Measurements from ENCODE around the gene EVPL. TPM values are rescaled to one million over a fixed set of nuclear protein-coding genes. Genes with fewer than 3 reads are reported as not detected.

EVPL gene
- total and polyA plus RNA-seq, 2 of the 13 experiments (the other 11 are each of a cell fraction or from before 2014, with no cell fraction given): 2.1 to 8.2 TPM

DNA sequence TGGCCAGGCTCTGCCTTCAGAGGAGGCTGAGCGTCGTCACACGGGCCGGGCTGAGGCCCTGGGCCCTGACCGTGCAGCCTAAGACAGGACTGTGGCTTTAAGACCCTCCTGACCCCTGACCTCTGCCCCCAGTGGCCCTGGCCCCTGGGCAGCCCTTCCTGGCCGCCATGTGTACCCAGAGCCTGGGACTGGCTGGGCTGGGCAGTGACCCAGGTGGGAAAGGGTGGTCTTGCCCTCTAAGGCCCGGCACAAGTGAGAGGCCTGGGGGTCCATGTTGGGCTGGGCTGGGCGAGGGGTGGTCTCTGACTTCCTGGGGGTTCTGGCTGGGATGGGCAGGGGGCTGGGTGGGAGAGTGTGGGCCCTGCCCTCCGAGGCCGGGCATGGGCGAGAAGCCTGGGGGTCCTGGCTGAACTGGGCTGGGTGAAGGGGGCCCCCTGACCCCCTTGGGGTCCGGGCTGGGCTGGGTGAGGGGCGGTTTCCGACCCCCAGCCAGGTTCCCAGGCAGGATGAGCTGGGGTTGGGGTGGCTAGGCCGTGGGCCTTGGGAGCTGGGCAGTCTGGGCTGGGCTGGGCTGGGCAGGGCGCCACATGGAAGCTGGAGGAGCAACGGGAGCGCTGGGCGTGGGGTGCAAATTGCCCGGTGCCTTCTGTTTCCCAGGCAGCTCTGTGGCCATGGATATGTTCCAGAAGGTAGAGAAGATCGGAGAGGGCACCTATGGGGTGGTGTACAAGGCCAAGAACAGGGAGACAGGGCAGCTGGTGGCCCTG lies 26.2 kb downstream of the EVPL start, which contains the start of gene CDK3 (continued):
- TF ChIP-seq ZNF709 (CRISPR knock-in tag; IDR thresholded peaks at IDR 0.05) (no peak), ZNF333 (CRISPR knock-in tag; IDR thresholded peaks at IDR 0.05; ENCODE audit: borderline replicate concordance) (peak; percentile 60; the same call in 1 of the 2 replicates), SRY (CRISPR knock-in tag; IDR thresholded peaks at IDR 0.05) (no peak), ZNF749 (CRISPR knock-in tag; IDR thresholded peaks at IDR 0.05; ENCODE audit: borderline replicate concordance) (no peak; the same call in 1 of the 2 replicates), TP53 (CRISPR knock-in tag; conservative IDR thresholded peaks at IDR 0.05) (no peak), ZSCAN22 (CRISPR knock-in tag; IDR thresholded peaks at IDR 0.05) (no peak), MAZ (IDR thresholded peaks at IDR 0.05; ENCODE audit: borderline replicate concordance, low read depth, low read length) (no peak), MAZ (CRISPR knock-in tag; IDR thresholded peaks at IDR 0.05; ENCODE audit: low read depth) (no peak), CEBPB (IDR thresholded peaks at IDR 0.05; ENCODE audit: borderline replicate concordance, low read depth, low read length) (no peak), ZNF337 (CRISPR knock-in tag; IDR thresholded peaks at IDR 0.05; ENCODE audit: borderline replicate concordance, low read depth) (no peak), ATM (IDR thresholded peaks at IDR 0.05; ENCODE audit: borderline replicate concordance) (no peak), KDM6A (CRISPR knock-in tag; IDR thresholded peaks at IDR 0.05; ENCODE audit: low read depth) (no peak), KLF13 (CRISPR knock-in tag; IDR thresholded peaks at IDR 0.05) (no peak)
- TF ChIP-seq, protein P1, sequence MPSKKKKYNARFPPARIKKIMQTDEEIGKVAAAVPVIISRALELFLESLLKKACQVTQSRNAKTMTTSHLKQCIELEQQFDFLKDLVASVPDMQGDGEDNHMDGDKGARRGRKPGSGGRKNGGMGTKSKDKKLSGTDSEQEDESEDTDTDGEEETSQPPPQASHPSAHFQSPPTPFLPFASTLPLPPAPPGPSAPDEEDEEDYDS (CRISPR knock-in tag; IDR thresholded peaks at IDR 0.05): peak; percentile 6; the same call in 1 of the 2 replicates
- TF ChIP-seq, protein P2, sequence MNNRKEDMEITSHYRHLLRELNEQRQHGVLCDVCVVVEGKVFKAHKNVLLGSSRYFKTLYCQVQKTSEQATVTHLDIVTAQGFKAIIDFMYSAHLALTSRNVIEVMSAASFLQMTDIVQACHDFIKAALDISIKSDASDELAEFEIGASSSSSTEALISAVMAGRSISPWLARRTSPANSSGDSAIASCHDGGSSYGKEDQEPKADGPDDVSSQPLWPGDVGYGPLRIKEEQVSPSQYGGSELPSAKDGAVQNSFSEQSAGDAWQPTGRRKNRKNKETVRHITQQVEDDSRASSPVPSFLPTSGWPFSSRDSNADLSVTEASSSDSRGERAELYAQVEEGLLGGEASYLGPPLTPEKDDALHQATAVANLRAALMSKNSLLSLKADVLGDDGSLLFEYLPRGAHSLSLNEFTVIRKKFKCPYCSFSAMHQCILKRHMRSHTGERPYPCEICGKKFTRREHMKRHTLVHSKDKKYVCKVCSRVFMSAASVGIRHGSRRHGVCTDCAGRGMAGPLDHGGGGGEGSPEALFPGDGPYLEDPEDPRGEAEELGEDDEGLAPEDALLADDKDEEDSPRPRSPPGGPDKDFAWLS (CRISPR knock-in tag; IDR thresholded peaks at IDR 0.05; ENCODE audit: borderline replicate concordance): no peak
- TF ChIP-seq, protein P3, sequence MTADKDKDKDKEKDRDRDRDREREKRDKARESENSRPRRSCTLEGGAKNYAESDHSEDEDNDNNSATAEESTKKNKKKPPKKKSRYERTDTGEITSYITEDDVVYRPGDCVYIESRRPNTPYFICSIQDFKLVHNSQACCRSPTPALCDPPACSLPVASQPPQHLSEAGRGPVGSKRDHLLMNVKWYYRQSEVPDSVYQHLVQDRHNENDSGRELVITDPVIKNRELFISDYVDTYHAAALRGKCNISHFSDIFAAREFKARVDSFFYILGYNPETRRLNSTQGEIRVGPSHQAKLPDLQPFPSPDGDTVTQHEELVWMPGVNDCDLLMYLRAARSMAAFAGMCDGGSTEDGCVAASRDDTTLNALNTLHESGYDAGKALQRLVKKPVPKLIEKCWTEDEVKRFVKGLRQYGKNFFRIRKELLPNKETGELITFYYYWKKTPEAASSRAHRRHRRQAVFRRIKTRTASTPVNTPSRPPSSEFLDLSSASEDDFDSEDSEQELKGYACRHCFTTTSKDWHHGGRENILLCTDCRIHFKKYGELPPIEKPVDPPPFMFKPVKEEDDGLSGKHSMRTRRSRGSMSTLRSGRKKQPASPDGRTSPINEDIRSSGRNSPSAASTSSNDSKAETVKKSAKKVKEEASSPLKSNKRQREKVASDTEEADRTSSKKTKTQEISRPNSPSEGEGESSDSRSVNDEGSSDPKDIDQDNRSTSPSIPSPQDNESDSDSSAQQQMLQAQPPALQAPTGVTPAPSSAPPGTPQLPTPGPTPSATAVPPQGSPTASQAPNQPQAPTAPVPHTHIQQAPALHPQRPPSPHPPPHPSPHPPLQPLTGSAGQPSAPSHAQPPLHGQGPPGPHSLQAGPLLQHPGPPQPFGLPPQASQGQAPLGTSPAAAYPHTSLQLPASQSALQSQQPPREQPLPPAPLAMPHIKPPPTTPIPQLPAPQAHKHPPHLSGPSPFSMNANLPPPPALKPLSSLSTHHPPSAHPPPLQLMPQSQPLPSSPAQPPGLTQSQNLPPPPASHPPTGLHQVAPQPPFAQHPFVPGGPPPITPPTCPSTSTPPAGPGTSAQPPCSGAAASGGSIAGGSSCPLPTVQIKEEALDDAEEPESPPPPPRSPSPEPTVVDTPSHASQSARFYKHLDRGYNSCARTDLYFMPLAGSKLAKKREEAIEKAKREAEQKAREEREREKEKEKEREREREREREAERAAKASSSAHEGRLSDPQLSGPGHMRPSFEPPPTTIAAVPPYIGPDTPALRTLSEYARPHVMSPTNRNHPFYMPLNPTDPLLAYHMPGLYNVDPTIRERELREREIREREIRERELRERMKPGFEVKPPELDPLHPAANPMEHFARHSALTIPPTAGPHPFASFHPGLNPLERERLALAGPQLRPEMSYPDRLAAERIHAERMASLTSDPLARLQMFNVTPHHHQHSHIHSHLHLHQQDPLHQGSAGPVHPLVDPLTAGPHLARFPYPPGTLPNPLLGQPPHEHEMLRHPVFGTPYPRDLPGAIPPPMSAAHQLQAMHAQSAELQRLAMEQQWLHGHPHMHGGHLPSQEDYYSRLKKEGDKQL (CRISPR knock-in tag; IDR thresholded peaks at IDR 0.05; ENCODE audit: low read depth): no peak
- TF ChIP-seq, protein P4, sequence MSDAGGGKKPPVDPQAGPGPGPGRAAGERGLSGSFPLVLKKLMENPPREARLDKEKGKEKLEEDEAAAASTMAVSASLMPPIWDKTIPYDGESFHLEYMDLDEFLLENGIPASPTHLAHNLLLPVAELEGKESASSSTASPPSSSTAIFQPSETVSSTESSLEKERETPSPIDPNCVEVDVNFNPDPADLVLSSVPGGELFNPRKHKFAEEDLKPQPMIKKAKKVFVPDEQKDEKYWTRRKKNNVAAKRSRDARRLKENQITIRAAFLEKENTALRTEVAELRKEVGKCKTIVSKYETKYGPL (CRISPR knock-in tag; IDR thresholded peaks at IDR 0.05): no peak
- TF ChIP-seq, protein P5, sequence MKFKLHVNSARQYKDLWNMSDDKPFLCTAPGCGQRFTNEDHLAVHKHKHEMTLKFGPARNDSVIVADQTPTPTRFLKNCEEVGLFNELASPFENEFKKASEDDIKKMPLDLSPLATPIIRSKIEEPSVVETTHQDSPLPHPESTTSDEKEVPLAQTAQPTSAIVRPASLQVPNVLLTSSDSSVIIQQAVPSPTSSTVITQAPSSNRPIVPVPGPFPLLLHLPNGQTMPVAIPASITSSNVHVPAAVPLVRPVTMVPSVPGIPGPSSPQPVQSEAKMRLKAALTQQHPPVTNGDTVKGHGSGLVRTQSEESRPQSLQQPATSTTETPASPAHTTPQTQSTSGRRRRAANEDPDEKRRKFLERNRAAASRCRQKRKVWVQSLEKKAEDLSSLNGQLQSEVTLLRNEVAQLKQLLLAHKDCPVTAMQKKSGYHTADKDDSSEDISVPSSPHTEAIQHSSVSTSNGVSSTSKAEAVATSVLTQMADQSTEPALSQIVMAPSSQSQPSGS (CRISPR knock-in tag; IDR thresholded peaks at IDR 0.05): no peak
- TF ChIP-seq, protein P6, sequence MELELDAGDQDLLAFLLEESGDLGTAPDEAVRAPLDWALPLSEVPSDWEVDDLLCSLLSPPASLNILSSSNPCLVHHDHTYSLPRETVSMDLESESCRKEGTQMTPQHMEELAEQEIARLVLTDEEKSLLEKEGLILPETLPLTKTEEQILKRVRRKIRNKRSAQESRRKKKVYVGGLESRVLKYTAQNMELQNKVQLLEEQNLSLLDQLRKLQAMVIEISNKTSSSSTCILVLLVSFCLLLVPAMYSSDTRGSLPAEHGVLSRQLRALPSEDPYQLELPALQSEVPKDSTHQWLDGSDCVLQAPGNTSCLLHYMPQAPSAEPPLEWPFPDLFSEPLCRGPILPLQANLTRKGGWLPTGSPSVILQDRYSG (CRISPR knock-in tag; IDR thresholded peaks at IDR 0.05): no peak

Data from HepG2 (cell line).